GM04504 (cell line): ENCODE results near the gene TCIRG1.
A peak's percentile ranks its signal among the peaks of the same experiment; 100 is the strongest.
"Not testable (repeated sequence)": the region's sequence is repeated elsewhere in the genome, so short reads cannot be mapped to it uniquely, and the experiment has no call there.

Experiments
- DNase-seq: peaks from one replicate; pipeline ENCODE4 v3.0.0-alpha.2; 2012; ENCODE audit warnings: low read depth

Gene TCIRG1, protein sequence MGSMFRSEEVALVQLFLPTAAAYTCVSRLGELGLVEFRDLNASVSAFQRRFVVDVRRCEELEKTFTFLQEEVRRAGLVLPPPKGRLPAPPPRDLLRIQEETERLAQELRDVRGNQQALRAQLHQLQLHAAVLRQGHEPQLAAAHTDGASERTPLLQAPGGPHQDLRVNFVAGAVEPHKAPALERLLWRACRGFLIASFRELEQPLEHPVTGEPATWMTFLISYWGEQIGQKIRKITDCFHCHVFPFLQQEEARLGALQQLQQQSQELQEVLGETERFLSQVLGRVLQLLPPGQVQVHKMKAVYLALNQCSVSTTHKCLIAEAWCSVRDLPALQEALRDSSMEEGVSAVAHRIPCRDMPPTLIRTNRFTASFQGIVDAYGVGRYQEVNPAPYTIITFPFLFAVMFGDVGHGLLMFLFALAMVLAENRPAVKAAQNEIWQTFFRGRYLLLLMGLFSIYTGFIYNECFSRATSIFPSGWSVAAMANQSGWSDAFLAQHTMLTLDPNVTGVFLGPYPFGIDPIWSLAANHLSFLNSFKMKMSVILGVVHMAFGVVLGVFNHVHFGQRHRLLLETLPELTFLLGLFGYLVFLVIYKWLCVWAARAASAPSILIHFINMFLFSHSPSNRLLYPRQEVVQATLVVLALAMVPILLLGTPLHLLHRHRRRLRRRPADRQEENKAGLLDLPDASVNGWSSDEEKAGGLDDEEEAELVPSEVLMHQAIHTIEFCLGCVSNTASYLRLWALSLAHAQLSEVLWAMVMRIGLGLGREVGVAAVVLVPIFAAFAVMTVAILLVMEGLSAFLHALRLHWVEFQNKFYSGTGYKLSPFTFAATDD

DNA sequence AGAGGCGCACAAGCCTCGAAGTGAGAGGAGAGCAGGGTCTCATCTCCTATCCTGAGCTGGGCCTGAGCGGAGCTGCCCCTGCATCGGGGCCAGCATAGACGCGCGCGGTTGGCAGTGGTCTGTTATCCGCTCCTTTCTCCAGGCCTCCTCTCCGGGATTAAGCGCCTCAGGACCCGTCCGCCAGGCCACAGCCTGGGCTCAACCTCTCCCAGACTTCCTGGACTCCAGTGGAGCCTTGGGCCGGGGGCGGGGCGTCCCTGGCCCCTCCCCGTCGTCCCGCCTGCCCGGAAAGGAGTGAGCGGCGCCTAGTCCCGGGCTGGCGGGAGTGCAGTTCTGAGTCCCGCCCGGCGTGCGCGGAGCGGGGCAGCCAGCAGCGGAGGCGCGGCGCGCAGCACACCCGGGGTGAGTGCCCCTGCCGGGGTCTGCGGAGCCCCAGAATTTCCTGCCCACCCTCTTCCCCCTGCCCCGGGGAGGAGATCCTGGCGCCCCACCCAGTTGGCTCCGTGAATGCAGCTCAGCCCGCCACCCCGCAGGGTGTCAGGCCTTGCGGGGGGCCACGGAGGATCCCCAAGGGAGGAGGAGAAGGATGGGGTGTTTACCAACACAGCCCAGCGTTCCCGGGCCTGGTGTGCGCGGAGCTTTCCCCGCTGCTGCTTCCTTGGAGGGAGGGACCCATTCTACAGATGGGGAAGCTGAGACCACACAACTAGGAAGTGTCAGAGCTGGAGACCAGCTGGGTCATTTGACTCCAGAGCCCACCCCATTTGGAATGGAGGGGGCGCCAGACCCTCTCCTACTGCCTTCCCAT is at the start of gene TCIRG1:
TCIRG1 (plus strand) TSS at position 308 of the 808 bp plus-strand sequence. CDS start 2,247 bp downstream, outside the sequence.
- DNase-seq = peak; percentile 71

DNA sequence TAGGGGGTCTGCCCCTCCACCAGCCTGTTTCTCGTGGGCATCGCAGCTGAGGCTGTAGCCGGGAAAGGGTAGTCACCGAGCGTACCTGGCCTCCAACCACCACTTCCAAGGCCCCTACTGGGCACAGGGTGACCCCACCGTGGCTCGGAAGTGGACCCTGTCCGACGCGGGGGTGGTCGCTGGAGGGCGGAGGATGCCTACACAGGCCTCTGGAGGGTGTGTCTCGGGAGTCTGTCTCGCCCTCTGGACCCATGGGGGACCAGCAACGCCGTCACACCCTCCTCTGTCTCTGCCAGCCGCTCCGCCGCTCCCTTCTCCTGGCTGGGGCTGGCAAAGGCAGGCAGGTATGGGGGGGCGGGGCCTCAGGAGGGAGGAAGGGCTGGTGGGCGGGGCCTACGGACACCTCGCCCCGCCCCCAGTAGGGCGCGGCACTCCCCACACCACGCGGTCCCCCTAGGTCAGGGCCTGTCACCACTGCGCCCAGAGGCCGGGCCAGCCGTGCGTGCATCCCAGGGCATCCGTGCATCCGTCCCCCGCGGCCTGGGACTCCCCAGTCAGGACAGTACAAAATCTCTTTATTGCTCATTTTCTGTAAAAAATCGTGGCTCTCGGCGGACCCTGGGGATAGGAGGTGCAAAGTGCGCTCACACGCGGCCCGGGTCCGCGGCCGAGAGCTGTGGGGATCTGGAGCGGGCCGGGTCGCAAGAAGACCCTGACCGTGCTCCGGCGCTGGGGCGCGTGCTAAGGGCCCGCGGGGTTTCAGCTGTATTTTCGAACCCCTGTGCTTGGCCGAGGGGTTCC is 48.1 kb upstream of the TCIRG1 start:
- DNase-seq = not testable (repeated sequence)

DNA sequence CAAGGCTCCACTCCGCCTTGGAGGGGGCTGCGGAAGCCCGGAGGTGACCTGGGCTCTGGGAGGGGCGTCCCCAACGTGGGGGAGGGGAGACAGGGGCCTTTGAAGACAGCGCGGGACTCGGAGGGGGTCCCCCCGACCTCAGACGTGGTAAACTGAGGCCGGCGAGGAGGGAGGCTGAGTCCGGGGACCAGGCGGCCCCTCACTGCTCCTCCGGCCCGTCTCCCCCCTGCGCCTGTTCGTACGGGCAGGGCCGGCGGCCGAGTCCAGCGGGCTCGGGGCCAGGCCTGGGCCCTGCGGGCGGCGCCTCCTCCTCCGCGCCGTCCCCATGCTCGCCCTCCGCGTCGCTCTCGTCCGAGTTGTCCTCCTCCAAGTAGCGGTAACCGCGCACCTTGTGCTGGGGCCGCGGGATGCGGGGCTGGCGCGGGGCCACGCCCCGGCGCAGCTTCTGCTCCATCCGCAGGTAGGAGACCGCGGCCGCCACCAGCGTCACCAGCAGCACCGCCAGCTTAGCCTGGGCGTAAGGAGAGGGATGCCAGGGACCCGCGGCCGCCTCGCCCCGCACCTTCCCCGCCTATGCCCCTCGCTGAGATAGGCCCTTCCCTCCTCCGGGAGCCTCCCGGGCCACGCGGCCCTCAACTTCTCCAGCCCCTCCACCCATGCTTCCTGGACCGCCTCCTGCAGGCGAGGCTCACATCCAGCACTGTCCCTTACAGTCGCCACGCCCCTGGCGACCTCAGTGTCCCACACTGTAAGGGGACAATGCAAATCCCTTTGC is 47.3 kb upstream of the TCIRG1 start:
- DNase-seq = not testable (repeated sequence)

DNA sequence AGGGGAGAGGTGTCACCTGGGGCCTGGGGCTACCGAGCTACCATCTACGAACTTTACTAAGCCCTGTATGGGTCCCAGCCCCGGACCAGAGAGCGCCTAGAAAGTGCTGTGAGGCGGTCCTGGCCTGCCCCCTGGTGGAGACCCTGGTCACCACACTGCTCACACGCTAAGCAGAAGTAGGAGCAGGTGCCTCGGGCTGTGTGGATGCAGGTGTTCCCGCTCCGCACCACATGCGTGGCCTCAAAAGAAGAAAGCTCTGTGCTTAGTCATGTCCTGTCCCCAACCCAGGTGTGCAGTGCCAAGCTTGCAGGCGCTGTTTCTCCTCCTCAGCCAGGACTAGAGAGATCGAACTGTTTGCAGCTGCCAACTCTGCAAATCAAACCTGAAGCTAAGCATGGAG is 45.0 kb upstream of the TCIRG1 start:
- not testable (repeated sequence) for DNase-seq

DNA sequence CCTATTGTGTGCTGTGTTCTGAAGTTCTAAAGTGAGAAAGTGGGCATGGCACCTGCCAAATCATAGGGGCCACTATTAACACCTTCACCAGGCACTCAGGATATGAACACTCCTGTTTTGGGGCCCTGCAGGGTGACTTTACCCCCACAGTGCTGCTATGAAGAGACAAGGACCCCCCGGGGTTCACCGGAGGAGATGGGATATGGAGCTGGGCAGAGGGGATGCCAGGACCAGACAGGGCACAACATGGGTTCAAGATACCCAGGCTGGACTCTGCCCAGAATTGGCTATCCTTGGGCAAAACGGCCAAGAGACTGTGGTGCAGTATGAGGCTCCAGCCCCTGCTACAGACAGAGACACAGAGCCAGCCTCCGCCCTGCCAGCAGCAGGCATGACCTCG is 44.4 kb upstream of the TCIRG1 start:
- not testable (repeated sequence) for DNase-seq

DNA sequence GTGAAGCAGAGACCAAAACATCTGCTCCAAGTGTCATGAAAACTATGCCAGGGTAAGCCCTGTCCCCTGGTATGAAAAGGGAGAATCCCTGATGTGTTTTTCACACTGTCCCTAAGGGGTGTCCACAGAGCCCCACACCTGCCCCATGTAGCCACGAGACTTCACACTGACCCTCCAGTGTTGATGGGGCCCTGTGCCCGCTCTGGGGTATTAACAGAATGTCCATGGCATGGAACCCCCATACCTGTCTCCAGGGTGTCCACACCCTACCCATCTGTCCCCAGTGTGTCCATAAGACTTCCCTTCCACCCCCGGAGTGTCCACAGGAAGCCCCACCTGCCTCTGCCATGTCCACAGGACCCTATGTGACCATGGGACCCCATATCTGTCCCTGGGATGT is 43.7 kb upstream of the TCIRG1 start:
- DNase-seq = not testable (repeated sequence)

DNA sequence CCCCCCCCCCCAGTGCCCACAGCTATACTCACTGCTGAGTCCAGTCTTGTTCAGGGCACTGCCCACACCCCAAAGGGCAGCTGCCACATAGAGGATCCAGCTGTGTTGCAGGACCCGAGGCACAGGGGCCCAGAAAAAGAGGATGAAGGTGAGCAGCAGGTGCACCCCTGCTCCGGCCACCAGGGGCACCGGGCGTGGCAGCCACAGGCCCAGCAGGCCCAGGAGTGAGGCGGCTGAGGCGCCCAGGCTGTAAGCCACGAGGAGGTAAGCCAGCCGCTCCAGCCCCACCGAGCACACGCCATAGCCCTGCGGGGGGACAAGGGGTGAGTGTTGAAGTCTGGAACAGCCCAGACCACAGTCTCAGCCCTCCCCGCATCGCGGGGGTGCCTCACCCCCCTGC is 43.2 kb upstream of the TCIRG1 start:
- DNase-seq = not testable (repeated sequence)

DNA sequence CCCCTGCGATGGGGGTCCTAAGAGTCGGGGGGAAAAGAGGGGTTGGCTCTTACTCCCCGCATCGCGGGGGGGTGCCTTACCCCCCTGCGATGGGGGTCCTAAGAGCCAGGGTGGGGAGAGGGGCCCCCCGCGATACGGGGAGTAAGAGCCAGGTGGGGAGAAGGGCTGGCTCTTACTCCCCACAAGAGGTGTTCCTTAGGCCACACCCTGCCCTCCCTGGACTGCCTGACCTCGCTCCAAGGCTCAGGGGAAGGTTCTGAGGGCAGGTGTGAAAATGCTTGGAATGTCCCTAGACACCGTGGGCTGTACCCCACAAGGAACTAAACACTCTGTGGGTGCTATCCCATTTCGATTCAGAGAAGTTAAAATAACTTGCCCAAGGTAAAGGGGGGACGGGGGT is 42.8 kb upstream of the TCIRG1 start:
- DNase-seq = no peak

DNA sequence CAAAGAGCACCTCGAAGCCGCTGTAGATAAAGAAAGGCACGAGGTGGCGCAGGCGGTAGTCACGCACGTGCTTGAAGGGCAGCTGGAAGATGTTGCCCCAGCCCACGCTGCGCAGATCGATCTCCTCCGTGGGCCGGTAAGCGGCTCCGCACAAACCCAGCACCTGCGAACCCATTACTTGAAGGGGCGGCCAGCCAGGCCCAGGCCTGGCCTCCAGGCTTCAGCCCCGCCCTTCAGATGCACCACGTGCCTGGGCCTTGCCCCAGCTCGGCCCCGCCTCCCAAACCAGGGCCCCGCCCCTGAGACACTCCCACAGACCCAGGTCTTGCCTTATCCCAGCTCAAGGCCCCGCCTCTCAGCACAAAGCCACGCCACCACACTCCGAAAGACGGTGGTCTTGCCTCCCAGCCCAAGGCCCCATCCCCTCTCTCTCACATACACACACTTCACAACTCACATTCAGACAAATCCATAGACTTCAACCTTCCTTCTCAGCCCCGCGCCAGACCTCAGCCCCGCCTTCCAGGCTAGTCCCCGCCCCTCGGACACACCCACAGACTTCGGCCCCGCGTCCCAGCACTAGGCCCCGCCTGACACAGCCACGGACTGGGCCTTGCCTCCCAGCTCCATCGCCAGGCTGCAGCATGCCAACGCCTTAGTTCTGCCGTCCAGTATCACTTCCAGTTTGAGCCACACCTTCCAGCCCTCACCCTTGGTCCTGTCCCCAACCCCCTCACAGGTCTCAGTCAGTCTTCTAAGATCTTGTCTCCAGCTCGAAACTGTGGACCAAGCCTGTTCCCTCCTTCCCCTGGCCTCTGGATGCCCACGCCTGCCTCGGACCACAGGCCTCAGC is 42.0 kb upstream of the TCIRG1 start:
- no peak for DNase-seq

DNA sequence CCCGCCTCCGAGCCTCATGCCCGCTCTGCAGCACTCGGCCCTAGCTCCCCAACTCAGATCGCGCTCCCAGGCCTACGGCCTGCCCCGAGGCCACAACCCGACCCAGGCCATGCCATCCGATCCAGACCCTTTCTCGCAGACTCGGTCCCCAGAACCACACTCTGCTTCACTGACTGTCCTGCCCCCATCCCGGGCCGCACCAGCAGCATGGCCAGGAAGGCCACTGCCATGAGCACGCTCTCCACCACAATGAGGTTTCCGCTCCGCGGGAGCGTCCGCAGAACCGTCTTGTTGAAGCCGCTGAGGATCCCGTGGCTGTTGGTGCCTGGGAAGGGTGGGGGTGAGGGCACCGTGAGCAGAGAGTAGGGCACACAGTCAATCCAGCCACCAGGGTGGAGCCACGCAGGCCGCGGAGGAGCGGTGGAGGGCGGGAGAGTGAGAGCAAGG is 41.3 kb upstream of the TCIRG1 start:
- DNase-seq = no peak

DNA sequence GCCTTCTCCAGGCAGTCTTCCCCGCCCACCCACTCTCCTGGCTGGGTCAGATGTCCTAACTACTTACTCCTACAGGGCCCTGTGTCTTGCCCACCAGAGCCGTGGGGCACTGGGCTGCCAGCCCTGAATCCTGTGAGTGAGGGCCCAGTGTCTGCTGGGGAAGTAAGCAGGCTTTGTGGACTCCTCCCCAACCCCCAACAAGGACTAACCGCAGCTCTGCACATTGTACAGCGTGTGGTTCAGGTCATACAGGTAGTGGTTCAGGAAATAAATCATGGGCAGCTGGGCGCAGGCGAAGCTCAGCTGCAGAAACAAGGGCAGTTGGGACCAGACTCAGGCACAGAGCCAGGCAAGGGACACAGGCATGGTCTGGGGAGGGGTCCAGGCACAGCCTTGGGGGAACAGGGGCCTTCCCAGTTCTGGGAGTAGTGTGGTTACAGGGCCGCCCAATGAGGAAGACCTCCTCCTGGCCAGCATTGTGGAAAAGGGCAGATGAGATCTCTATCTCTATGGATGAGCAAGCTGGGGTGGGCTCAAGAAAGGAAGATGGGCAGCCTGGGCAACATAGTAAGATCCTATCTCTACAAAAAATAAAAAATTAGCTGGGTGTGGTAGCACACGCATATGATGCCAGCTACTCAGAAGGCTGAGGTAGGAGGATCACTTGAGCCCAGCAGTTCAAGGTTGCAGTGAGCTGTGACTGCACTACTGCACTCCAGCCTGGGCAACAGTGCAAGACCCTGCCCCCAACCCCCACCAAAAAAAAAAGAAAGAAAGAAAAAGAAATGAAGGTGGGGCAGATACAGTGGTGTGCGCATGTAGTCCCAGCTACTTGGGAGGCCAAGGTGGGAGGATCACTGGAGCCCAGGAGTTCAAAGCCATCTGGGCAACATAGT is 40.4 kb upstream of the TCIRG1 start:
- no peak for DNase-seq

DNA sequence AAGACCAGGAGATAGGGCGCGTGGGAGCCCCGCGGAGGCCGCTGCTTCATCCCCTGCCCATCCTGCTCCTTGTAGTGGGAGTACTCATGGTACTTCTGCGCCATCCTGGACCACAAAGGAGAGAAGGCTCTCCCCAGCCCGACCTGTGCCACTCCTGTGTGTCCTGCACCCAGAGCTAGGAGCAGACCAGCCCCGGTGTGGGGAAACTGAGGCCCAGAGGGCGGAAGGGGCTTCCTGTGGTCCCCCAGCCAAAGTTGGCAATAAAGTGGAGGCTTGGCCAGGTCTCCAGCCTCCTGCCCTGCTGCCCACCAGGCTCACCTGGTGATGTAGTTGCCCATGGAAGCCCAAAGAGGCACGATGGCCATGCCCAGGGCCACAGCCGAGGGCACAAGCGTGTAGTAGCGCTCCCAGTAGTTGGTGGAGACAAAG is 39.6 kb upstream of the TCIRG1 start:
- DNase-seq = no peak

DNA sequence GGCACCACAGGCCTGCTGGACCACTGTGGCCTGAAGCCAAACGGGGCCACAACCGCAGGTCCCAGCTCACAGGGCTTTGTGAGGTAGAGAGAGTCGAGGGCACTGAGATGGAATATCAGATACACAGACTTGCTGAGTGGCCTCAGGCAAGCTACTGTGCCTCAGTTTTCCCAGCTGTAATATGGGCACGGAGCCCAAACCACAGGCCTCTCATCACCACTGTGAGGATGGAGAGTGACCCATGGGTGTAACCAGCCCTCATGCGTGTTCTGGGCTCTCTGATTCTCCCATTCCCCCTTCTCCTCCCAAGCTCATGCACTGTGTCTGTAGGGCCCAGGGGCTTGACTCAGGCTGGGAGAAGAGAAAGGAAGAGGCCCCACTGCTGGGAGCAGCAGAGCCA is 39.1 kb upstream of the TCIRG1 start:
- no peak for DNase-seq

DNA sequence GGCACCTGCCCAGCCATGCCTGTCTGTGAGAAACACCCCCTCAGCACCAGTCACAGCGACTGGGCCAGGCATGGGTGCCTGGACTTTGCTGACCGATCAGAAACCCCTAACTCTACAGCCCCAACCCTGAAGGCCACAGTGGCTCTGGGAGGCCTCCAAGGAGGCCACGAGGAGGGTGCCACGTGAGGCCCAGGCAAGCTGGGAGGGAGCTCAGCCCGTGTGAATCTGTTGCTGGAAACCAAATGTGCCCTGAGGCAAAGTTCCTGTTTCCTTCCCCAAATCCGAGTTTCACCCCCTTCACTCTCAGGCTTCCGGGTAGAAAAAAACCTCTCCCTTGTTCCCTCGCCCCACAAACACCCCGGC is 36.3 kb upstream of the TCIRG1 start:
- DNase-seq = no peak

DNA sequence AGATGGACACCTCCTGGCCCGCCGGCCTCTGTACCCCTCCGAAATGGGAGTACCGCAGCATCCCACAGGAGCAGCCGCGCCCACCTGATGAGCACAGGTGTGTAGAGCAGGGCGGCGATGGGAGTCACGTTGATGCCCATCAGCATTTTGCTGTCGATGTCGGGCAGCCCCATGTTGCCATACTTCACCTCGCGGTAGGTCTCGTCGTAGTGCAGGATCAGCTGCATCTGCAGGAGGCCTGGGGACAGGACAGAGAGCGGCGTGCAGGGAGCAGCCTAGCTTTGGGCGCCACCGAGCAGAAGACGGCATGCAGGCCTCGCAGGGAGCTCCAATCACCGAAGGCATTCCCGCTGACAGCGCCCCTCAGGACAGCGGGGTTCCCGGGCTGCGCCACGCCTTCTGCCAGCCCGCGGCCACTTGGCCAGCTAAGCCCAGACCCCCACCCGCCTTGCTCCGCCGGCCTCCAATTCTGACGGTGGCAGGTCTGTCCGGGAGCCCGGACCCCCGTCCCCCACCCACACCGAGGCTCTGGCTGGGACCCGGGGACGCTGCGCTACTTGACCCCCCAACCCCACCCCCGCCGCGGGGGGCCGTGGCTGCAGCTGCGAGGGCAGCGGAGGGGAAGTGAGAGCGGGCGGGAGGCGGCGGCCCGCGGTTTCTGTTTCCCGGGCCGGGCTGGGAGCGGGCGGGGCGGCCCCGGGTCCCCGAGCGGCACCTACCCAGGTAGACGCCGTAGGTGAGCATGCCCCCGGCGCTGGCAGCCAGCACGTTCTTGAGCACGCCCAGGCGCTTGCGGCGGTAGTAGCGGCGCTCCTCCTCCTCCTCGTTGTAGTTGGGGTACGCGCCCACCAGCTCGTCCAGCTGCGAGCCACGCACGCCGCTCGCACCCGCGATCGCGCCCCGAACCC is 35.6 kb upstream of the TCIRG1 start:
- DNase-seq = no peak

DNA sequence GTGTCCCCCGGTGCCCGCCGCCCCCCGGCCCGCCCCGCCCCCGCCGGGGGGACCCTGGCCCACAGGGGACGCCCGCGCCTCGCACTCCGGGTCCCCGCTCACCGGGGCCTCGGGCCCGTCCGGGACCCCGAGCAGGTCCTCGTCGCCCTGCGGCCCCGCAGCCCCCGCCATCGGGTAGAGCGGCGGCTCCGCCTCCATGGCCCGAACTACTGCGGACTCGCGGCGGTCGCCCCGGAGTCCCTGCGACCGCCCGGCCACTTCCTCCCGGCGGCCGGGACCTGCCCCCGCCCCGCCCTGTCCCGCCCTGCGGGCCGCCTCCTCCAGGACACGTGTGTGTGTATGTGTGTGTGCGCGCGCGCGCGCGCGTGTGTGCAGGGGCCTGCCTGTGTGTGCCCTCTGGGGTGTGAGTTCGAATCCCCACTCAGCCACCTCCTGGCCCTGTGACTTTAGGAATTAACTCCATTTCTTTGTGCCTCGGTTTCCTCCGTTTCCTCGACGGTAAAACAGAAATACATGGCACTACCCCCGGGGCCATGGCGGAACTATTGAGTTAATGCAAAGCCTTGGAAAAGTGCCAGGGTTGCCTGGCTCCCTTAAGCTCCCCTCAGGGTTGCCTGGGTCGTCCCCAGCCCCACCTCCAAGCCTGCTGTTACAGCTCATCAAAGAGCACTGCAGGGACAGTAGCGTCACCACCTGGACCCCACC is 34.8 kb upstream of the TCIRG1 start, which contains the start of gene UNC93B1:
UNC93B1 (minus strand) TSS at position 252 of the 705 bp plus-strand sequence; CDS start at position 198, 54 bp downstream.
- DNase-seq = peak; percentile 63
